SK-MEL-5 (cell line): ENCODE results near the gene ITGAV. TPM values are rescaled to one million over a fixed set of nuclear protein-coding genes. Genes with fewer than 3 reads are reported as not detected.

Experiments
- DNase-seq: peaks from one replicate; pipeline ENCODE4 v3.0.0-alpha.2; 2016; ENCODE audit warnings: low read depth, low spot score
- in situ Hi-C: cut with HindIII; loops from 2 replicates; pipeline ENCODE4 v1.10.0; 2016; ENCODE audit warnings: low sequenced_read_pairs, high pct_unique_total_duplicates, low pct_unique_long_range_greater_than_20kb
- total RNA-seq: library from RNA; depleted of rRNA; stranded (reverse); fragments of >200 nt; shearing (Covaris generic); gene quantifications from 2 replicates; pipeline ENCODE4 v1.2.3, GENCODE V29; 2014

ITGAV gene
- total RNA-seq, 1 experiment from 2014 or later: 63.4 TPM

DNA sequence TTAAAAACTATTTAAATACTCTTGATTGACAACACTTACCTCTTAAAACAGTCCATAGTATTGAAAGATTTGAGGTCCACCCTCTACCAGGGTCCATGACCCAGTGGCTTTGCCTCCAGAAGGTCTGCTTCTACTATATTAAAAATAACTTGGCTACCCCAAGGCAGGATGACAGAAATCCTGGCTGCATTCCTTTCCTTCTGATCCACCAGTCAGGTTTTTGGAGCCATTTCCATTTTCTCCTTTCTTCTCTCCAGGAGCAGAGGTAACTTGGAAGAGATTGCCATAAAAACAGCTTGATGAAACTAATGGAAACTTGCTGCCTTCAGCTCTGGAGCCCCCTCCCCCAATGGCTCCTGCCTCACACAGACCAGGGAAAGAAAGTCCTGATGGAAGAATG lies 101.4 kb downstream of the ITGAV start:
- no peak for DNase-seq
- in situ Hi-C loops: no loop called here

DNA sequence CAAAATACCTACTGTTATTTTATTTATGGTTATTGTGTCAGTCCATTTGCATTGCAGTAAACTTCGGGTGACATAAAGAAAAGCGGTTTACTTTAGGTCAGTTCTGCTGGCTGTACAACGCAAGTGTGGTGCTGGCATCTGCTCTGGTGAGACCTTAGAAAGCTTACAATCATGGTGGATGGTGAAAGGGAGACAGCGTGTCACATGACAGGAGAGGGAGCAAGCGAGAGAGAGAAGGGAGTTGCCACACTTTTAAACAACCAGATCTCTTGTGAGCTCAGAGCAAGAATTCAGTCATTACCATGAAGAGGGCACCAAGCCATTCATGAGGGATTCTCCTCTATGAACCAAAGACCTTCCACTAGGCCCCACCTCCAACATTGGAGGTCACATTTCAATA lies 102.0 kb downstream of the ITGAV start:
- peak; percentile 2 for DNase-seq
- in situ Hi-C loops: no loop called here

DNA sequence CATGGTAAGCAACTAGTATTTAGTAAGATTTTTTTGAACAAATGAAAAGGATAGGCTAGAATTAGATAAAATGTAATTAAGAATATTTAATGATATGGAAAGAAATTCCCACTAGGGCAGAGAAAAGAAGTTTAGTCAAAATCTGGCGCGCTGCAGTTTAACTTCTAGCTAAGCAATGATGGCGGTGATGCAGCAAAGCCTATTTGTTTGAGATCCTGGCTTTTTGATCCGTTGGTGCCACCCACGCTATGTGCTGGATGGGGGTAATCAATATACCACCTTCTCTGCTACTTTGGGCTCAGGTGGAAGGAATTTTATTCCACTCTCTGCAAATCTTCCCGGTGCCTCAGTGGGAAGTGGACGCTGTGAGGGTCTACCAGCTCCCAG lies 103.6 kb downstream of the ITGAV start:
- no peak for DNase-seq
- in situ Hi-C loops: no loop called here

DNA sequence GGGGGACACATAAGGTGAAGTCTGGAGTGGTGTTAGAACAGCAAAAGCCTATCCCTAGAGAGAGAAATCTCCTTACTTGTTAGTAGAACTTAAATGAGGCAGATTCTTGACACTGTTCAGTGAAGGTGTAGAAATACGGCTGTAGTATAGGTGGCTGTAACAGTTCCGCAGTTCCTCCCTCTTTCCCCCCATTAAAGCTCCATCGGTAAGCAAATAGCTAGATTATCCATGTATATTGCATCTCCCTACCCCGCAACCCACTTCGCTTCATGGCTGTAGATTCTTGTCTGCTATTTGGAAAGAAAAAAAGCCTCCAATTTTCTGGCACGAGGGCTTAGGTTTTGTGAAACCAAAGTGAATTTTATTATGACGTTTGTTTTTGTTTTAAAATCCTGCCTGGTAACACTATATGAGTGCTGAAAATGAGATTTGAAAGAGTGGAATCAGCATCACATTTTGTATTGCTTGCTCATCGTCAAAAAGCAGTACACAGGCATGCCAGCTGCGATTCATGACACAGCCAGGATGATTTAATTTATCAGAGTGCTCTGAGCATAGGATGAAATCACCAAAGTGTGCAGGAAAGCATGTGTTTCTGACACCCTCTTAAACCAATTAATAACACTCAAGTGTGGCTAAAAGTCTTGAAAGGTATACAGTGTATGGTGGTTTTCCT lies 105.4 kb downstream of the ITGAV start:
- in situ Hi-C loops: no loop called here
- DNase-seq: no peak

DNA sequence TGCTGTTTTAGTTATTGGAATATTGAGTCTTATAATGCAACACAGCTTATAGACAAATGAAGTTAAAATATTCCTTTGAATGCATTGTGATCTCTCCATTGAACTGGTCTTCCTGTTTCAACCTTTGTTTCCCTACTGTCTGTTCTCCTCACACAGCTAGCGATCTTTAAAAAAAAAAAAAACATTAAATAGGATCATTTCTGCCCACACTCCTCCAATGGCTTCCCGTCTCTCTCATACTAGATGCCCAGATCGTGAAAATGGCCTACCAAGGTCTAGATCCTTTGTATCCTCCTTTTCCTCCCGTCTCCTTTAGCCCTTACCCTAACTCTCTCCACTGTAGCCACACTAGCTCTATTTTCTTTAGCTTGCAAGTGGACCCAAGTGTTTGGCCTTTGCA lies 106.4 kb downstream of the ITGAV start:
- DNase-seq: no peak
- in situ Hi-C loops: no loop called here

DNA sequence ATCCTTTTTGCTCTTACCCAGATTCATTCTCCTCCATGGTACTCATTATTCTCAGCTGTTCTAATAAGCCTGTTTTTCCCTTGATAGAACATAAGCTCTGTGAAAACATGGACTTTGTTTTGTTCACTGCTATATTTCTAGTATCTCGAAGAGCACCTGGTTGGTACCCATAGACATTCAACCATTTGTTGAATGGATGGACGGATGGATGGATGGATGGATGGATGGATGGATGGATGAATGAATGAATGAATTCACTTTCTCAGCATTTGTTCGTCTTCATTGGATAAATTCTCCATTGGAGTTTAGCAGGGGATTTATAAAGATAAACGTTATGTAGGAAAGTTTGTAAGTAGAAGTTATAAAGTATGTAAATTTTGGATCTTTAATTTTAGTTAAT lies 106.9 kb downstream of the ITGAV start:
- no peak for DNase-seq
- in situ Hi-C loops: no loop called here

DNA sequence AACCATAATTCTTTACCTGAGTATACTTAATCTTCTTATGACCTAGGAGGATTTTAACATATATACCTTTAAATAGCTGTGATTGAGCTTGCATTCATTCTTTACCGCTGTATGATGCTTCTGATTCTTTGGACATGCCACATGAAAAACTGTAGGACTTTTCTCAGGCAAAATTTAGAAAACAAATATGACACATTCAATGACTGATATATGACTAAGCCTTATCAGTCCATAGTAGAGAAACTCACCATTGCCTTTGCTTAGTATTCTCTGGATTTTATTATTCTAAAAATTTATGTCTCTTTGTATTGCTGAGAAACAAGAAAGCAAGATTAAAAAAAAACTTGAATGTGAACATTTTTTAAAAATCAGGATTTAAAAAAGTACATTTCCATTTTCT lies 107.7 kb downstream of the ITGAV start:
- in situ Hi-C loops: no loop called here
- DNase-seq: no peak

DNA sequence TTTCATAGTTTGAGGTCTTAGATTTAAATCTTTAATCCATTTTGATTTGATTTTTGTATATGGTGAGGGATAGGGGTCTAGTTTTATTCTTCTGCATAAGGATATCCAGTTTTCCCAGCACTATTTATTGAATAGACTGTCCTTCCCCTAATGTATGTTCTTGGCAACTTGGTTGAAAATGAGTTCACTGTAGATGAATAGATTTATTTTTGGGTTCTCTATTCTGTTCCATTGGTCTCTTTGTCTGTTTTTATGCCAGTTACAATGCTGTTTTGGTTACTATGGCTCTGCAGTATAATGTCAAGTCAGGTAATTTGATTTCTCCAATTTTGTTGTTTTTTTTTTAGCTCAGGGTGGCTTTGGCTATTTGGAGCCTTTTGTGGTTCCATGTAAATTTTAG lies 109.9 kb downstream of the ITGAV start:
- DNase-seq: no peak
- in situ Hi-C loops: no loop called here

DNA sequence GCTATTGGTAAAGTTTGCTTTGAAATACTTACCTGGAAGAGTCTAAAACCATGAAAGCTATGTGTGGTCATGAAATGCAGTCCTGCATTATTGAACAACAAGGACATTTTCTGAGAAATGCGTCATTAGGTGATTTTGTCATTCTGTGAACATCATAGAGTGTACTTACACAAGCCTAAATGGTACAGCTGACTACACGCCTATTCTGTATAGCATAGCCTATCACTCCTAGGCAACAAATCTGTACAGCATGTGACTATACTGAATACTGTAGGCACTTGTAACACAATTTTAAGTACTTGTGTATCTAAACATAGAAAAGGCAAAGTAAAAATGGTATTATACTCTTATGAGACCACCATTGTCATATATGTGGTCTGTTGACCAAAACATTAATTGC lies 112.2 kb downstream of the ITGAV start:
- in situ Hi-C loops: no loop called here
- DNase-seq: no peak

DNA sequence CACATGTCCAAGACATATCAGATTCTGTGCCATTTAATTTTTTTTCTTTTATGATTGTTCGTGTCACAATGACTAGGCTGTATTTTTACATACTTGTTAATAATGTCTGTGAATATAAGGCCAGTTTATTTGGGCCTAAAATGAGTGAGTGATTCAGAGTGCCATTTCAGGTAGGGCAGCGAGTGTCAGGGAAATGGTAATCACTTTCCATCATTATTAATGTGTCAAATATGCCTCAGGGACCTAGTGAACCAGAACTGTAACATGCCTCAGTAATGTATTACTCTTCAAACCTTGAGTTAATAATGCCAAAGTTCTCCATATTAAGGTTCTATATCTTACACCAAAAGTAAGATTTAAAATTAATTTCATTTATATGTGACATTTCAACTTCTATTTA lies 112.6 kb downstream of the ITGAV start:
- DNase-seq: no peak
- in situ Hi-C loops: no loop called here

DNA sequence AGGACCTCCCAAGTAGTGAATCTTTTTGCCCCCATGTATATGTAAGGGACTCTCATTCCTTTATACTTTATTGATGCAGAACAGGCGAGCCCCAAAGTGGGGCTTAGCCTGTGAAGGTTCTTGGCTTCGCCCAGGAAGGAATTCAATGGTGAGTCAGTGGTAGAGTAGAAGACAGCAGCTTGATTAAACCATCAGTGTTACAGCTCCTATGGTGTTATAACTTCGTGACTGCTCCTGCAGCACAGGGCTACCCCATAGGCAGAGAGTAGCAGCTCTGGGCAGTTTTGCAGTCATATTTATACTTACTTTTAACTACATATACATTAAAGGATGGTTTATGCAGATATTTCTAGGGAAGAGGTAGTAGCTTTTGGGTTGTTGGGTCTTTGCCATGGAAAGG lies 115.0 kb downstream of the ITGAV start:
- in situ Hi-C loops: no loop called here
- DNase-seq: no peak

DNA sequence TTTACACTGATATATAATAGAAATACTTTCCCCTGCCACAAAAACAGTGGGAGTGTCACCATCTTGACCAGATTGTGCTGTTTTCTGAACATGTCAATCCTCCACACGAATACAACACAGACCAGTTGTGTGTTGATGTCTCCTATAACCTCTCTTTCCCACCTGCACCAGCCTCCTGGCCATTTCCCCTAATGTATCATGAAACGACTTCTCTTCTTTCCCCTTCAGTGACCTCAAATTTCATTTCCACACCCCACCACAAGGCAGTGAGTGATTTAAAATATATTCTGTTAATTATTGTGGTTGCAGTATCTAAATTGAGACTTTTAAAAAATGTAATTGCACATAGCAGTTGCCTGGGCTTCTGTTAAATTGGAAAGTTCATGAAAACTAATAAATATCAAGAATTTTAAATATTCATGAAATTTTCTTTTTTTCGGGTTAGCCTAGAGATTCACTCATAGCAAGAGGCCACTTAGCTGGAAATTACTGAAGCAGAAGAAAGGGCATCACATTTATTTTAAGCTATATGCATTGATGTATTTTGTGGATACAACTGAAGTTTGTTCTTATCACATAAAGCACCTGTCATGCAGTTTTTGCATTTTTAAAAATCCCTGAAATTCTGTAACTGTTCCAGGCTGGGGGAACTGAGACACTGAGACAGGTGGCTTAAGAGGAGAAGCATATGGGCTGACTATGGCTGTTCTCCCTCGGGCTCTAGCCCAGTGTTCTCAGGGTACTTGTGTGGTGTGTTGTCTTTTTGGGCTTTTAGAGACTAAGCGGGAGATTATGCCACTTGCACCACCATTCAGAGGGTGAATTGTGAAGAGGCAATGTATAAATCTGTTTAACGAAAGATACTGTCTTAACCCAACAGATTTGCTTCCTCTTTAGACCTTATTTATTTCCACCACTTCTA lies 119.9 kb downstream of the ITGAV start:
- in situ Hi-C loops: no loop called here
- no peak for DNase-seq

DNA sequence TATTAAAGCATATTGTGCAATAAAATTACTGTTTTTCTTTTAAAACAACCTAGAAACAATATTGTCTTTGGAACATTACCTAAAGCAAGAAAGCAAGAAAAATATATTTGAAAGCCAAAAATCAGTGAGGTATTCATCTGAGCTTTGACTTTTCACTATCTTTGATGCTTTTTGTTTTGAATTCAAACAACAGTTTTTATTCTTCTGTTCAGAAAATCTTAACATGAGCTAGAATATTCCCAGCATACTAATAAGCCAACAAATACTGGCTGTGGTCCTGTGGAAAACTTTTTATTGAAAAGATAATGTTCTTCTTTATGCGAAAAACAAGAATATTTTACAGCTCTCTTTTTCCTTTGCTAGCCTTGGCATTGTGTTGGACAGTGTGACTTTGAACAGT lies 123.8 kb downstream of the ITGAV start:
- in situ Hi-C loops: no loop called here

DNA sequence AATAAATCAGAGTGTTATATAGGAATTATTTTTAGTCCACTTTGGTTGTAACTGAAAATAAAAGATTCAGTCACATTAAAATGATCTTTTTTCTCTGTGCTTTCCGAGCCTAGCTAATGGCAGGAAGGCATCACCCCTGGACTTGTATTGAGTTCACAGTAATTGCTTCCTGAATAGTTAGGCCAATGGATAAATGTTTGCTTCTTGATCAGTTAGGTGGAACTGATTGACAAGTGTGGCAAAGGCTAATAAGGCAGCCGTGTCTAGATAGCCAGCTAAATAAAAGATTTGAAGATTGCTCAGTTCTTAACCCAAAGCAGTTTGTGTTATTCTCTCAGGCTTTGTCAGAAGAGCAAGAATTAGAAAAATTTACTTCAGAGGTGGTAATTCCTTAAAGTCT lies 124.8 kb downstream of the ITGAV start:
- no peak for DNase-seq
- in situ Hi-C loops: no loop called here

More for the DNA sequence above, 123.8 kb downstream of the ITGAV start:
- DNase-seq: no peak

DNA sequence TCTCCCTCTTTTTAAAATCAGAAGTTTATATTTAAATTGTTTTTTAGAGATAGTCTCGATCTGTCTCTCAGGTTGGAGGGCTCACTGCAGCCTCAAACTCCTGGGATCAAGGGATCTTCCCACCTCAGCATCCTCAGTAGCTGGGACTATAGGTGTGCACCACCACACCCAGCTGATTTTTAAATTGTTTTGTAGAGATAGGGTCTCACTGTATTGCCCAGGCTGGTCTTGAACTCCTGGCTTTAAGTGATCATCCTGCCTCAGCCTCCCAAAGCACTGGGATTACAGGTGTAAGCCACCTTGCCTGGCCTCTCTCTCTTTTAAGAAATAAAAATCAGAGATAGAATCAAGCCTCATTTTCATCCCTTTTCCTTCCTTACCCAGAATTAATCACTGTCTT lies 126.1 kb downstream of the ITGAV start:
- in situ Hi-C loops: no loop called here
- DNase-seq: no peak

DNA sequence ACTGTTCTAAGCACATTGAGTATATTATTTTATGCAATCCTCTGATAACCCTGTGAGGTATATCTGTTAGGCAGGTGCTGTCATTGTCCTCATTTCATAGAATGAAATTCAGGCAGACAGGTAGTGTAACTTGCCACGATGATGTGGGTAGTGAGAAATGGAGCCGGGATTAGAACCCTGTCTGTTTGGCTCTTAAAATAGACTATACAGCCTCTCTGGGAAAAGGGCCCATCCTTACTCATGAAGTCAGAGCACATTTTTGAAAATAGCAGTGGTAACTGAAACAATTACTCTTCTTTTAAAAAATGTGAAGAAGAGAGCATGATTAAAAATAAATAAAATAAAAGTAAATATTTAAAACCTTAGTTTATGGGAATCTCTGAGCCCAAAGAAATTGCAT lies 127.0 kb downstream of the ITGAV start:
- DNase-seq: no peak

DNA sequence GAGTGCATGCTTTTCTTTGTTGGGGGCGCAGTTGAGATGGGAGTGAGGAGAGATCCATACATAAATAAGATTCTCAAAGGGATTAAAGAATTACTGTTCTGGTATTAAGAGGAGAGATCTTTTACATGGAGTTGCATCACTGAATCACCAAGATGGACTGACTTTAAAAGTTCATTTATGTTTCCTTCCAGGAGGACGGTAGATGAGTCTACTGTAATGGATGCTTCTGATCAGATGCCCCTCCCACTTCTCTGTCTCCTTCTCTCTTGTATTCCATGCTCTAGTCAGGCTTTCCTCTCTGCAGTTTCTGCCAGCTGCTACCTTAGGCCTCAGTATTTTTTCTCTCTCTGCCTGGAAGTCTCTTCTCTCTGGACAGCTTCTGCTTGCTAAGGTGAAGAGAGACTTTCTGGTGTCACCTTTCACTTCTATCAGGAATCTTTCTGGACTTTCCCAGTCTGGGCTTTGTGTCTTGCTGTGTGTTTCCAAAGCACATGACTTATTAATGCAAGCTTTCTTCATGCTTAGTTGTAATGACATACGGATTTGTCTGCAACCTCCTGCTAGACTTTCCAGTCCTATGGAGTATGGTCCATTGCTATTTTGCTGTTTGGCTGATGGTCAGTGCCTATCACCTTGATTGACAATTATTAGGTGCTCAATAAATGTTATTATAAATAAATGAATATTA lies 127.6 kb downstream of the ITGAV start:
- DNase-seq: peak; percentile 15
- in situ Hi-C loops: no loop called here

More for the DNA sequence above, 127.0 kb downstream of the ITGAV start:
- in situ Hi-C loops: no loop called here

DNA sequence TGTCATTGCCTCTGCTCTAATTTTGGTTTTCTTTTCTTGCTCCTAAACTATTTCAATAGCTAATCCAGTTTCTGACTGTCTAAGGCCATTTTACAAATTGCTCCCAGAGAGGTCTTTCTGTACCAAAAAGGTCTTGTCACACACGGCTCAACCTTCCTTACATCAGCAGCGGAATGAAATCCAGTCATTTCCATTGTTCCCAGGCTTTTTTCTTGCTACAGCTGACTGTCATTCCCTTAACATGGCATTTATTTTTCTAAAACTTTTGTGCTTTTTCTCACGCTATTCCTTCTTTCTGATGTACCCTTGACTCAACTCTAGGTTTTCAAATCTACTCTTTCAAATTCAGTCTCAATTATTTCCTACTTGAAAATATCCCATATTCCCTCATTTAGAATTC lies 128.3 kb downstream of the ITGAV start:
- DNase-seq: no peak

DNA sequence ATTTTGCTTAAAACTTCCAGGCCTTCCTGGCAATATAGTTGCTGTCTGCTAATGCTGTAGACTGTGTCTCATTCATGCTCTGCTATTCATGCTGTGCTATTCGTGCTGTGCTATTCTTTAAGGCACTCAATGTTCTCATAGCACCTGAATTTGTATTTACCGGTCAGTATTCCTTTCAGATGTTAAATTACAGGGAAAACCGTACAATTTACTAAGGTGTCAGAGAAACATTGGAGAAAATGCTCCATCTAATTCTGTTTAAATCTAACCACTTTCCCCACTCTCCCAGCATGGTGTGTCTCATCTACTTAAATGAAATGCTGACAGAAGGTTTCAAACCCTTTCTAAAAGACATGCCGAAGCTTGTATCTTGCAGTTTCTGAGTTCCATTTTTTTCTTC lies 129.0 kb downstream of the ITGAV start:
- in situ Hi-C loops: no loop called here
- no peak for DNase-seq

More for the DNA sequence above, 128.3 kb downstream of the ITGAV start:
- in situ Hi-C loops: no loop called here
